ENCODE measurements around the gene RBM14.

- TF ChIP-seq POLR2A (IDR thresholded peaks at IDR 0.05; ENCODE audit: low read depth, low read length) (no peak), EZH2 (IDR thresholded peaks at IDR 0.05; ENCODE audit: borderline replicate concordance, control insufficient read depth, low read depth, low read length) (no peak), RCOR1 (conservative IDR thresholded peaks at IDR 0.05; ENCODE audit: low read depth, low read length) (no peak), CTCF (IDR thresholded peaks at IDR 0.05 in 2 of 3, conservative IDR thresholded peaks at IDR 0.05 in 1 of 3; ENCODE audit: control insufficient read depth in 2 of 3, extremely low read depth in 1 of 3, insufficient read depth in 1 of 3, low read depth in 3 of 3, low read length in 3 of 3) (no peak), BRCA1 (IDR thresholded peaks at IDR 0.05; ENCODE audit: low read depth, low read length) (no peak), SP1 (IDR thresholded peaks at IDR 0.05; ENCODE audit: low read depth, low read length) (no peak)
- TF ChIP-seq, protein P1, sequence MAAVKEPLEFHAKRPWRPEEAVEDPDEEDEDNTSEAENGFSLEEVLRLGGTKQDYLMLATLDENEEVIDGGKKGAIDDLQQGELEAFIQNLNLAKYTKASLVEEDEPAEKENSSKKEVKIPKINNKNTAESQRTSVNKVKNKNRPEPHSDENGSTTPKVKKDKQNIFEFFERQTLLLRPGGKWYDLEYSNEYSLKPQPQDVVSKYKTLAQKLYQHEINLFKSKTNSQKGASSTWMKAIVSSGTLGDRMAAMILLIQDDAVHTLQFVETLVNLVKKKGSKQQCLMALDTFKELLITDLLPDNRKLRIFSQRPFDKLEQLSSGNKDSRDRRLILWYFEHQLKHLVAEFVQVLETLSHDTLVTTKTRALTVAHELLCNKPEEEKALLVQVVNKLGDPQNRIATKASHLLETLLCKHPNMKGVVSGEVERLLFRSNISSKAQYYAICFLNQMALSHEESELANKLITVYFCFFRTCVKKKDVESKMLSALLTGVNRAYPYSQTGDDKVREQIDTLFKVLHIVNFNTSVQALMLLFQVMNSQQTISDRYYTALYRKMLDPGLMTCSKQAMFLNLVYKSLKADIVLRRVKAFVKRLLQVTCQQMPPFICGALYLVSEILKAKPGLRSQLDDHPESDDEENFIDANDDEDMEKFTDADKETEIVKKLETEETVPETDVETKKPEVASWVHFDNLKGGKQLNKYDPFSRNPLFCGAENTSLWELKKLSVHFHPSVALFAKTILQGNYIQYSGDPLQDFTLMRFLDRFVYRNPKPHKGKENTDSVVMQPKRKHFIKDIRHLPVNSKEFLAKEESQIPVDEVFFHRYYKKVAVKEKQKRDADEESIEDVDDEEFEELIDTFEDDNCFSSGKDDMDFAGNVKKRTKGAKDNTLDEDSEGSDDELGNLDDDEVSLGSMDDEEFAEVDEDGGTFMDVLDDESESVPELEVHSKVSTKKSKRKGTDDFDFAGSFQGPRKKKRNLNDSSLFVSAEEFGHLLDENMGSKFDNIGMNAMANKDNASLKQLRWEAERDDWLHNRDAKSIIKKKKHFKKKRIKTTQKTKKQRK (IDR thresholded peaks at IDR 0.05; ENCODE audit: low read depth, low read length) = no peak
Observed at GRCh38 chr11:66604155-66604554, 12.3 kb upstream of the RBM14 start.
